K562 (cell line): ENCODE data around the gene SHISA5. TPM values are rescaled to one million over a fixed set of nuclear protein-coding genes. Genes with fewer than 3 reads are reported as not detected.

Experiments
- ARID1B ChIP-seq: fragments of 450-650 bp; IDR thresholded peaks from 2 replicates; pipeline ENCODE4 v1.6.1; 2016; ENCODE audit warnings: antibody characterized with exemption, mild to moderate bottlenecking, inconsistent platforms
- ARID4B ChIP-seq: sonication (generic); formaldehyde crosslinking; IDR thresholded peaks from 2 replicates; pipeline ENCODE4 v1.8.0; 2022; ENCODE audit warnings: mild to moderate bottlenecking, missing genetic modification reagents
- CREM ChIP-seq: IDR thresholded peaks from 2 replicates; pipeline ENCODE4 v1.6.1; 2014; ENCODE audit warnings: antibody characterized with exemption, low read depth
- DLX4 ChIP-seq: fragments of 250-450 bp; sonication (Bioruptor Pico); IDR thresholded peaks from 2 replicates; pipeline ENCODE4 v1.6.1; 2021; ENCODE audit warnings: mild to moderate bottlenecking
- EP300 ChIP-seq: IDR thresholded peaks from 2 replicates; pipeline ENCODE4 v1.6.1; 2012; ENCODE audit warnings: low read length, improper control_type of control experiment
- FOXO4 ChIP-seq: fragments of 450-650 bp; formaldehyde crosslinking; IDR thresholded peaks from 2 replicates; pipeline ENCODE4 v1.4.0; 2020; ENCODE audit warnings: mild to moderate bottlenecking, moderate library complexity
- GATA2 ChIP-seq: sonication (generic); formaldehyde crosslinking; IDR thresholded peaks from 2 replicates; pipeline ENCODE4 v1.4.0; 2020; ENCODE audit warnings: mild to moderate bottlenecking, missing genetic modification reagents
- GTF2E2 ChIP-seq: fragments of 200-800 bp; sonication (Bioruptor generic); IDR thresholded peaks from 2 replicates; pipeline ENCODE4 v1.6.1; 2016; ENCODE audit warnings: missing genetic modification characterization, missing compliant biosample characterization
- HNRNPLL ChIP-seq: fragments of 200-400 bp; formaldehyde crosslinking; IDR thresholded peaks from 2 replicates; pipeline ENCODE4 v1.6.1; 2017; ENCODE audit warnings: low read length, low read depth, mild to moderate bottlenecking; ENCODE audit not compliant: poor library complexity, severe bottlenecking
- KAT2B ChIP-seq: IDR thresholded peaks from one replicate; pipeline ENCODE4 v1.6.1; 2012; ENCODE audit warnings: low read depth, mild to moderate bottlenecking, control low read depth, inconsistent platforms, low read length, moderate library complexity
- KLF6 ChIP-seq: fragments of 250-450 bp; sonication (Bioruptor Pico); IDR thresholded peaks from 2 replicates; pipeline ENCODE4 v1.4.0; 2020; ENCODE audit warnings: mild to moderate bottlenecking, moderate library complexity, borderline replicate concordance
- MBD2 ChIP-seq: sonication (generic); IDR thresholded peaks from 2 replicates; pipeline ENCODE4 v1.6.1; 2016; ENCODE audit warnings: low read depth, borderline replicate concordance
- MTA2 ChIP-seq: fragments of 450-650 bp; IDR thresholded peaks from 2 replicates; pipeline ENCODE4 v1.6.1; 2016; ENCODE audit warnings: low read depth
- MYC ChIP-seq, 2 experiments: fragments of 250-450 bp in 1 of 2; sonication (Bioruptor Pico) in 1 of 2; IDR thresholded peaks; 2 replicates each; pipeline versions ENCODE4 v1.5.1 to v1.6.1; 2012 to 2021; ENCODE audit warnings: low read depth in 2 of 2, borderline replicate concordance in 1 of 2, improper control_type of control experiment in 1 of 2, low read length in 1 of 2, mild to moderate bottlenecking in 1 of 2, moderate library complexity in 1 of 2
- NCOA1 ChIP-seq: fragments of 450-650 bp; IDR thresholded peaks from 2 replicates; pipeline ENCODE4 v1.6.1; 2016; ENCODE audit warnings: low read depth
- SIX5 ChIP-seq, 2 experiments: IDR thresholded peaks; 2 replicates each; pipeline ENCODE4 v1.6.1; 2011; ENCODE audit warnings: low read length in 2 of 2, borderline replicate concordance in 1 of 2, low read depth in 1 of 2, mild to moderate bottlenecking in 1 of 2, moderate library complexity in 1 of 2; ENCODE audit not compliant: insufficient read depth in 1 of 2
- U2AF2 ChIP-seq: fragments of 200-400 bp; formaldehyde crosslinking; optimal IDR thresholded peaks from 2 replicates; pipeline ENCODE3; 2017; ENCODE audit warnings: low read depth, mild to moderate bottlenecking, low read length
- ZBTB49 ChIP-seq: sonication (generic); formaldehyde crosslinking; IDR thresholded peaks from 2 replicates; pipeline ENCODE4 v1.8.0; 2022; ENCODE audit warnings: missing genetic modification reagents, mild to moderate bottlenecking, borderline replicate concordance
- ZNF146 ChIP-seq: IDR thresholded peaks from one replicate; pipeline ENCODE4 v1.6.1; 2018; ENCODE audit warnings: missing compliant biosample characterization; ENCODE audit not compliant: unreplicated experiment
- polyA plus RNA-seq, 8 experiments: library from polyadenylated mRNA; depleted of rRNA in 4 of 8; stranded (reverse) in 5 of 8; unstranded in 3 of 8; fragments of >200 nt; fragmentation: Nextera tagmentation in 2 of 8; fragmentation: Illumina TruSeq in 1 of 8; extraction: Ambion mirVana in 2 of 8; extraction: Trizol in 1 of 8; gene quantifications; 2 replicates each; pipeline versions ENCODE4 v1.2.1 to v1.2.3, GENCODE V29; 2011 to 2014; ENCODE audit warnings: inconsistent platforms in 1 of 8, missing spikeins in 1 of 8
- total RNA-seq, 7 experiments: library from RNA; depleted of rRNA in 6 of 7; stranded (reverse); fragments of >200 nt in 6 of 7; fragmentation: Illumina TruSeq in 2 of 7; extraction: Trizol in 2 of 7; gene quantifications; 2 replicates each; pipeline versions ENCODE4 v1.2.1 to v1.2.3, GENCODE V29; 2011 to 2021; ENCODE audit warnings: low replicate concordance in 1 of 7

The SHISA5 gene
- total and polyA plus RNA-seq, 9 of the 15 experiments (the other 6 are each of a cell fraction or from before 2014, with no cell fraction given), result 8.4 to 85.8 (median 56.1) TPM

- no peak for TF ChIP-seq ZBTB49 (CRISPR knock-in tag)
- TF ChIP-seq HNRNPLL, result no peak
- peak; percentile 49 for TF ChIP-seq ARID1B
- no peak for TF ChIP-seq EP300
- no peak for TF ChIP-seq ZNF146 (CRISPR knock-in tag)
- no peak for TF ChIP-seq ARID4B (CRISPR knock-in tag)
- 0 out of 2 replicates have a peak, but pooled peaks have one; percentile 15 for TF ChIP-seq MTA2
- TF ChIP-seq SIX5 (IDR thresholded peaks at IDR 0.05; ENCODE audit: borderline replicate concordance in 1 of 2, insufficient read depth in 1 of 2, low read depth in 1 of 2, low read length in 2 of 2), result no peak
- no peak for TF ChIP-seq FOXO4
- no peak for TF ChIP-seq KLF6
- TF ChIP-seq NCOA1, result peak; percentile 46; the same call in 1 of the 2 replicates
- no peak for TF ChIP-seq GTF2E2
- TF ChIP-seq KAT2B, result no peak
- no peak for TF ChIP-seq U2AF2
- TF ChIP-seq CREM, result peak; percentile 90
- TF ChIP-seq MYC (IDR thresholded peaks at IDR 0.05; ENCODE audit: low read depth, low read length), result peak; percentile 74
- TF ChIP-seq MYC (CRISPR knock-in tag; IDR thresholded peaks at IDR 0.05; ENCODE audit: borderline replicate concordance, low read depth), result no peak
- no peak for TF ChIP-seq GATA2
- TF ChIP-seq DLX4, result no peak
- no peak for TF ChIP-seq MBD2
Measured at GRCh38 chr3:48472923-48473616, 30.9 kb downstream of the SHISA5 start (continued).
